Keratinocyte (primary cell): ENCODE results near the gene SLC1A3.

Experiments used
- EZH2 ChIP-seq: IDR thresholded peaks from one replicate; pipeline ENCODE4 v1.6.1; 2012; ENCODE audit warnings: inconsistent platforms, mild to moderate bottlenecking, low read length, moderate library complexity
- TF ChIP-seq, protein P1 (sequence below), 3 experiments: IDR thresholded peaks in 1 of 3; conservative IDR thresholded peaks in 1 of 3; optimal IDR thresholded peaks in 1 of 3; 2 replicates in 2 of 3; 3 replicates in 1 of 3; pipeline versions ENCODE3 to v1.5.1; 2011; ENCODE audit warnings: low read length in 3 of 3, mild to moderate bottlenecking in 3 of 3, moderate library complexity in 2 of 3, control low read depth in 1 of 3, inconsistent platforms in 1 of 3; ENCODE audit not compliant: insufficient read depth in 2 of 3; ENCODE audit errors: extremely low read depth in 1 of 3

DNA sequence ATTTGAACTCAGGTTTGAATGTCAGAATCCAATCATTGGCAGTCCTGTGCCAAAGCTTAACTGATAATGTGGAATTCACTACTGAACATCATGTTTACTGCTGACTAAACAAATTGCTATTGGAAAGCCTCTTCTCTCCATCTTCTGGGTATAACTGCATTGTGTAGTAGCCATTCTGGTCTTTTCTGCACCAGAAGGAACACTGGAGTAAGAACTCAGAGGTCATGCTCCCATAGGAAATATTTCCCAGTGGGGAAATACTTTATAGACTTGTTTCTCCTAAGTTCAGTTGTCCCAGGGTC is 25.9 kb downstream of the SLC1A3 start:
- TF ChIP-seq, protein P1, sequence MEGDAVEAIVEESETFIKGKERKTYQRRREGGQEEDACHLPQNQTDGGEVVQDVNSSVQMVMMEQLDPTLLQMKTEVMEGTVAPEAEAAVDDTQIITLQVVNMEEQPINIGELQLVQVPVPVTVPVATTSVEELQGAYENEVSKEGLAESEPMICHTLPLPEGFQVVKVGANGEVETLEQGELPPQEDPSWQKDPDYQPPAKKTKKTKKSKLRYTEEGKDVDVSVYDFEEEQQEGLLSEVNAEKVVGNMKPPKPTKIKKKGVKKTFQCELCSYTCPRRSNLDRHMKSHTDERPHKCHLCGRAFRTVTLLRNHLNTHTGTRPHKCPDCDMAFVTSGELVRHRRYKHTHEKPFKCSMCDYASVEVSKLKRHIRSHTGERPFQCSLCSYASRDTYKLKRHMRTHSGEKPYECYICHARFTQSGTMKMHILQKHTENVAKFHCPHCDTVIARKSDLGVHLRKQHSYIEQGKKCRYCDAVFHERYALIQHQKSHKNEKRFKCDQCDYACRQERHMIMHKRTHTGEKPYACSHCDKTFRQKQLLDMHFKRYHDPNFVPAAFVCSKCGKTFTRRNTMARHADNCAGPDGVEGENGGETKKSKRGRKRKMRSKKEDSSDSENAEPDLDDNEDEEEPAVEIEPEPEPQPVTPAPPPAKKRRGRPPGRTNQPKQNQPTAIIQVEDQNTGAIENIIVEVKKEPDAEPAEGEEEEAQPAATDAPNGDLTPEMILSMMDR (optimal IDR thresholded peaks at IDR 0.05 in 1 of 3, IDR thresholded peaks at IDR 0.05 in 1 of 3, conservative IDR thresholded peaks at IDR 0.05 in 1 of 3; ENCODE audit: extremely low read depth in 1 of 3, insufficient read depth in 2 of 3, low read length in 3 of 3) = no peak
- no peak for TF ChIP-seq EZH2
